Stimulated activated naive CD8-positive, alpha-beta T cell treated with anti-CD3 and anti-CD28 coated beads, Interleukin-15, amount 100 ng/mL, for 72 hours (primary cell): ENCODE results near the gene ARHGAP24.

Experiments
- ATAC-seq: fragments of 150-1000 bp; cut with Tn5 transposase; 2 replicates; pipeline ENCODE4 v1.10.0; 2021; ENCODE audit warnings: mild to moderate bottlenecking, moderate library complexity
- DNase-seq, 2 donors: peaks; one replicate each; pipeline ENCODE4 v3.0.0; 2021 to 2022
- H3K27ac Mint-ChIP-seq, 2 donors: one replicate each; pipeline ENCODE4 v1.8.0; 2022; ENCODE audit warnings: mild to moderate bottlenecking in 2 of 2, mixed read lengths in 2 of 2, moderate library complexity in 2 of 2
- H3K27me3 Mint-ChIP-seq: one replicate; pipeline ENCODE4 v1.8.0; 2022; ENCODE audit warnings: mixed read lengths
- H3K4me1 Mint-ChIP-seq: one replicate; pipeline ENCODE4 v1.8.0; 2022; ENCODE audit warnings: mild to moderate bottlenecking, mixed read lengths
- H3K4me3 Mint-ChIP-seq, 2 donors: one replicate each; pipeline ENCODE4 v1.8.0; 2022; ENCODE audit warnings: mild to moderate bottlenecking in 2 of 2, mixed read lengths in 2 of 2, moderate library complexity in 1 of 2
- H3K9me3 Mint-ChIP-seq, 2 donors: one replicate each; pipeline ENCODE4 v1.8.0; 2022; ENCODE audit warnings: mixed read lengths in 2 of 2

Gene ARHGAP24

DNA sequence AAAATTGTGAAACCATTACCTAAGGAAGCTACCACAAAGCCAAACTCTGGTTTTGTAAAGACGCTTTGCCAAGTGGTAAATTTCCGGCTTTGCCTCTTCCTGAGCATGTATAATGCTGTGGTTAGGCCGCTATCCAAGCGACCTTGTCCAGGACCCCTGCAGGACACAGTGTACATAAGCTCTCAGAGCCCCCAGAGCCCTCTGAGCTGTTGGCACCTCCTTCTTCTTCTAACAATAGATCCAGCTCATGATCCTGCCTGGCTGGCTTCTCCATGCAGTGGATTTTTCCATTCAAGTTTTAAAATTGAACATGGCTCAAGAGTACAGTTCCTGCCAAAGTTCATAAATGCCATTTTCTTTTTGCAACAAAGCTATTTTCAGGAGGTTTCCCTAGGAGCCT is 558.2 kb downstream of the ARHGAP24 start:
- H3K4me3 Mint-ChIP-seq = no peak overlapping the region
- no peak for DNase-seq
- H3K9me3 Mint-ChIP-seq = no peaks in the 10 kb centered on the region
- peaks cover 11% of the 10 kb centered on the region for H3K27me3 Mint-ChIP-seq
- ATAC-seq = no peak
- H3K27ac Mint-ChIP-seq = no peak overlapping the region
- H3K4me1 Mint-ChIP-seq = no peaks in the 10 kb centered on the region

GRCh38 chr4:86034616-86035015 is 559.7 kb downstream of the ARHGAP24 start:
- DNase-seq = no peak
- Mint-ChIP-seq H3K27me3 (peaks cover 11% of the 10 kb centered on the region), H3K27ac (no peak overlapping the region), H3K4me1 (no peaks in the 10 kb centered on the region), H3K9me3 (no peaks in the 10 kb centered on the region), H3K4me3 (no peak overlapping the region)
- no peak for ATAC-seq

GRCh38 chr4:86035688-86036087 is 560.7 kb downstream of the ARHGAP24 start:
- ATAC-seq = no peak
- H3K27me3 Mint-ChIP-seq = peaks cover 11% of the 10 kb centered on the region
- no peaks in the 10 kb centered on the region for H3K4me1 Mint-ChIP-seq
- H3K4me3 Mint-ChIP-seq = no peak overlapping the region
- H3K9me3 Mint-ChIP-seq = no peaks in the 10 kb centered on the region
- DNase-seq = no peak
- H3K27ac Mint-ChIP-seq = no peak overlapping the region

GRCh38 chr4:86036736-86037135 is 561.8 kb downstream of the ARHGAP24 start:
- DNase-seq (no peak), ATAC-seq (no peak)
- Mint-ChIP-seq H3K27ac (no peak overlapping the region), H3K27me3 (peaks cover 11% of the 10 kb centered on the region), H3K4me1 (no peaks in the 10 kb centered on the region), H3K4me3 (no peak overlapping the region), H3K9me3 (no peaks in the 10 kb centered on the region)

DNA sequence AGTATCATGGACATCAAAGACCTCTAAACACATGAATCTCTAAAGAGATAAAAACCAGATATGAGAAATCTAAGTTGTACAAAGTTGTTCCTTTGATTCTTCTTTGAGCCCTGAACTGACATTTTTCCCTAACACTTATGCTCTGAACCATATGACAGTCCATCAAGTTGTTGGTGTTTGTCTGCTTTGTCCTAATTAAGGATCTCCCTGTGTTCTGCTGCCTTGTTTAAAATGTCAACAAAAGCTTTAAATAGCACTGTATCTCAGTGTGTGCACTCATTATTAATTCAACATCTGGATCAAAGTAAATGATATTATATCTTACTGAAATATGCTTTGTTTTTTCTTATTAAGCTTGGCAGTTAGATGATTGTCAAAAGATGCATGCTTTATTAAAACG is 563.1 kb downstream of the ARHGAP24 start:
- no peaks in the 10 kb centered on the region for H3K4me1 Mint-ChIP-seq
- no peaks in the 10 kb centered on the region for H3K9me3 Mint-ChIP-seq
- ATAC-seq = no peak
- no peak overlapping the region for H3K4me3 Mint-ChIP-seq
- peaks cover 10% of the 10 kb centered on the region for H3K27me3 Mint-ChIP-seq
- DNase-seq = no peak
- H3K27ac Mint-ChIP-seq = no peak overlapping the region

- Mint-ChIP-seq H3K4me1 (no peaks in the 10 kb centered on the region), H3K27ac (no peak overlapping the region), H3K27me3 (peaks cover 7% of the 10 kb centered on the region), H3K4me3 (no peak overlapping the region), H3K9me3 (no peaks in the 10 kb centered on the region)
- peak in 1 of 2 donors; percentile 9 for DNase-seq
- no peak for ATAC-seq
Measured at GRCh38 chr4:86043755-86044592, 569.0 kb downstream of the ARHGAP24 start.

GRCh38 chr4:86044593-86044985 is 569.6 kb downstream of the ARHGAP24 start:
- Mint-ChIP-seq H3K27me3 (peaks cover 8% of the 10 kb centered on the region), H3K4me1 (no peaks in the 10 kb centered on the region), H3K27ac (no peak overlapping the region), H3K4me3 (no peak overlapping the region), H3K9me3 (no peaks in the 10 kb centered on the region)
- DNase-seq (no peak), ATAC-seq (no peak)

GRCh38 chr4:86048426-86048825 is 573.5 kb downstream of the ARHGAP24 start:
- Mint-ChIP-seq H3K4me1 (no peaks in the 10 kb centered on the region), H3K4me3 (no peak overlapping the region), H3K9me3 (no peaks in the 10 kb centered on the region), H3K27ac (no peak overlapping the region), H3K27me3 (peaks cover 16% of the 10 kb centered on the region)
- DNase-seq (no peak), ATAC-seq (no peak)

GRCh38 chr4:86050496-86050895 is 575.5 kb downstream of the ARHGAP24 start:
- Mint-ChIP-seq H3K27me3 (peaks cover 11% of the 10 kb centered on the region), H3K27ac (no peak overlapping the region), H3K4me3 (no peak overlapping the region), H3K9me3 (no peaks in the 10 kb centered on the region), H3K4me1 (no peaks in the 10 kb centered on the region)
- ATAC-seq = no peak
- no peak for DNase-seq
